WTC11 (cell line): ENCODE measurements around the gene TSPAN10. TPM values are rescaled to one million over a fixed set of nuclear protein-coding genes. Genes with fewer than 3 reads are reported as not detected.

Source experiments
- ARID4B ChIP-seq: sonication (generic); formaldehyde crosslinking; IDR thresholded peaks from 2 replicates; pipeline ENCODE4 v1.8.0; 2023; ENCODE audit warnings: missing genetic modification reagents, mild to moderate bottlenecking, borderline replicate concordance
- E2F1 ChIP-seq: sonication (generic); formaldehyde crosslinking; IDR thresholded peaks from 2 replicates; pipeline ENCODE4 v1.8.0; 2022; ENCODE audit warnings: mild to moderate bottlenecking, missing genetic modification reagents
- GABPB1 ChIP-seq: sonication (generic); formaldehyde crosslinking; IDR thresholded peaks from 2 replicates; pipeline ENCODE4 v1.8.1; 2023; ENCODE audit warnings: mild to moderate bottlenecking, missing genetic modification reagents
- IRF1 ChIP-seq: sonication (generic); formaldehyde crosslinking; IDR thresholded peaks from 2 replicates; pipeline ENCODE4 v1.8.0; 2023; ENCODE audit warnings: missing genetic modification reagents
- IRF2 ChIP-seq: sonication (generic); formaldehyde crosslinking; IDR thresholded peaks from 2 replicates; pipeline ENCODE4 v1.8.0; 2022; ENCODE audit warnings: low read depth, missing genetic modification reagents, borderline replicate concordance
- JAZF1 ChIP-seq: fragments of 250-450 bp; sonication (Bioruptor Pico); IDR thresholded peaks from 2 replicates; pipeline ENCODE4 v1.9.0; 2021; ENCODE audit warnings: moderate library complexity, mild to moderate bottlenecking, inconsistent platforms
- JUN ChIP-seq: sonication (generic); formaldehyde crosslinking; IDR thresholded peaks from 2 replicates; pipeline ENCODE4 v1.8.0; 2023; ENCODE audit warnings: mild to moderate bottlenecking, missing genetic modification reagents
- NFATC4 ChIP-seq: fragments of 250-450 bp; sonication (Bioruptor Pico); IDR thresholded peaks from 2 replicates; pipeline ENCODE4 v1.9.0; 2021; ENCODE audit warnings: mild to moderate bottlenecking
- PRDM15 ChIP-seq: sonication (generic); formaldehyde crosslinking; IDR thresholded peaks from 2 replicates; pipeline ENCODE4 v1.8.0; 2022; ENCODE audit warnings: missing genetic modification reagents
- STAT6 ChIP-seq: sonication (generic); formaldehyde crosslinking; conservative IDR thresholded peaks from 2 replicates; pipeline ENCODE4 v1.8.1; 2023; ENCODE audit warnings: mild to moderate bottlenecking, low read depth, missing genetic modification reagents, moderate library complexity
- ZNF121 ChIP-seq: sonication (generic); formaldehyde crosslinking; IDR thresholded peaks from 2 replicates; pipeline ENCODE4 v1.8.0; 2023; ENCODE audit warnings: missing genetic modification reagents
- ZNF263 ChIP-seq: sonication (generic); formaldehyde crosslinking; IDR thresholded peaks from 2 replicates; pipeline ENCODE4 v1.8.1; 2022; ENCODE audit warnings: low read depth, mild to moderate bottlenecking, moderate library complexity, missing genetic modification reagents
- ZNF416 ChIP-seq: fragments of 250-450 bp; sonication (Bioruptor Pico); IDR thresholded peaks from 2 replicates; pipeline ENCODE4 v1.9.0; 2021; ENCODE audit warnings: mild to moderate bottlenecking, inconsistent platforms
- total RNA-seq: library from RNA; stranded (reverse); gene quantifications from 3 replicates; pipeline ENCODE4 v1.2.3, GENCODE V29; 2021
- TF ChIP-seq, protein P1 (sequence below): sonication (generic); formaldehyde crosslinking; conservative IDR thresholded peaks from 2 replicates; pipeline ENCODE4 v1.8.1; 2022; ENCODE audit warnings: mild to moderate bottlenecking, missing genetic modification reagents
- TF ChIP-seq, protein P2 (sequence below): fragments of 250-450 bp; sonication (Bioruptor Pico); conservative IDR thresholded peaks from 2 replicates; pipeline ENCODE4 v1.9.0; 2021; ENCODE audit warnings: mild to moderate bottlenecking
- TF ChIP-seq, protein P3 (sequence below): fragments of 250-450 bp; sonication (Bioruptor Pico); IDR thresholded peaks from 2 replicates; pipeline ENCODE4 v1.9.0; 2021; ENCODE audit warnings: mild to moderate bottlenecking
- TF ChIP-seq, protein P4 (sequence below): fragments of 200-600 bp; IDR thresholded peaks from 2 replicates; pipeline ENCODE4 v1.8.0; 2022; ENCODE audit warnings: antibody characterized with exemption

Gene TSPAN10
- total RNA-seq, 1 experiment from 2014 or later, result 1.5 TPM

DNA sequence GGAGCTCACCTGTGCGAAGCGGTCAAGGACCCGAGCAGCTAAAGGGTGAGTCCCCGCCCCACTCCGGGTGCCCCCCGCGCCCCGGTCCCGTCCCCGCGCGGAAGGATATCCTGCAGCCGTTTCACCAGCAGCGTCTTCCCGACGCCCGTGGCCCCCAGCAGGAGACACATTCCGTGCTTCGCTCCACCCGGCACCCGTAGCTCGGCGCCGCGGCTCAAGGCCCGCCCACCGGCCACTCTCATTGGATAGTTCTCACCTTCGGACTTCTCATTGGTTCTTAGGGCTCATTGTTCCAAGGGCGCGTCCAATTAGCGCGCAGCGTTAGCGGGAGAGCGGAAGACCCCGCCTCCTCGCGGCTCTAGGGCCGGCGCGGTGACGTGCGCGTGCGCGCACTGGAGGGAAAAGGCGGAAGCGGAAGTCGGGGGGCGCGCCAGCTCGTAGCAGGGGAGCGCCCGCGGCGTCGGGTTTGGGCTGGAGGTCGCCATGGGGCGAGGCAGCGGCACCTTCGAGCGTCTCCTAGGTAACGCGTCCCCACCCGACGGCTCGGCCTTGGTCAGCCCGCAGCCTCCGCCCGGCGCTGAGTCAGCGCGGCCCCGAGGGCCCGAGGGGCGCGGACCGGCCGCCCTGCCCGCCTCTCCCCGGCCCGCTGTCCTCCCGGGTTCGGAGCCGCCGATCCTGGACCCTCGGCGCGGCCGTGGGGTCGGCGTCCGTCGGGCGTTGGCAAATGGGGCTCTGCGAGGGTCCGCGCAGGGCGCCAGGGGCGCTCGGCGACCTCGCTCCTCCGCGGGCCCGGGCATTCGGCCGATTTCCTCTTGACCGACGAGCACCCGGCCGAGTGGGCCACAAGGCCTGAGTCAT, 46.8 kb downstream of the TSPAN10 start, which contains the start of the genes ARL16 and HGS (continued):
- TF ChIP-seq ARID4B, result peak; percentile 73; the same call in 1 of the 2 replicates
- TF ChIP-seq PRDM15 (CRISPR knock-in tag), result no peak
- peak; percentile 32 for TF ChIP-seq GABPB1 (CRISPR knock-in tag)
- no peak for TF ChIP-seq IRF1 (CRISPR knock-in tag)
- TF ChIP-seq, protein P1, sequence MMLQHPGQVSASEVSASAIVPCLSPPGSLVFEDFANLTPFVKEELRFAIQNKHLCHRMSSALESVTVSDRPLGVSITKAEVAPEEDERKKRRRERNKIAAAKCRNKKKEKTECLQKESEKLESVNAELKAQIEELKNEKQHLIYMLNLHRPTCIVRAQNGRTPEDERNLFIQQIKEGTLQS, result no peak
- no peak for TF ChIP-seq JAZF1
- no peak for TF ChIP-seq NFATC4 (CRISPR knock-in tag)
- no peak for TF ChIP-seq E2F1 (CRISPR knock-in tag)
- no peak for TF ChIP-seq IRF2
- TF ChIP-seq, protein P2, sequence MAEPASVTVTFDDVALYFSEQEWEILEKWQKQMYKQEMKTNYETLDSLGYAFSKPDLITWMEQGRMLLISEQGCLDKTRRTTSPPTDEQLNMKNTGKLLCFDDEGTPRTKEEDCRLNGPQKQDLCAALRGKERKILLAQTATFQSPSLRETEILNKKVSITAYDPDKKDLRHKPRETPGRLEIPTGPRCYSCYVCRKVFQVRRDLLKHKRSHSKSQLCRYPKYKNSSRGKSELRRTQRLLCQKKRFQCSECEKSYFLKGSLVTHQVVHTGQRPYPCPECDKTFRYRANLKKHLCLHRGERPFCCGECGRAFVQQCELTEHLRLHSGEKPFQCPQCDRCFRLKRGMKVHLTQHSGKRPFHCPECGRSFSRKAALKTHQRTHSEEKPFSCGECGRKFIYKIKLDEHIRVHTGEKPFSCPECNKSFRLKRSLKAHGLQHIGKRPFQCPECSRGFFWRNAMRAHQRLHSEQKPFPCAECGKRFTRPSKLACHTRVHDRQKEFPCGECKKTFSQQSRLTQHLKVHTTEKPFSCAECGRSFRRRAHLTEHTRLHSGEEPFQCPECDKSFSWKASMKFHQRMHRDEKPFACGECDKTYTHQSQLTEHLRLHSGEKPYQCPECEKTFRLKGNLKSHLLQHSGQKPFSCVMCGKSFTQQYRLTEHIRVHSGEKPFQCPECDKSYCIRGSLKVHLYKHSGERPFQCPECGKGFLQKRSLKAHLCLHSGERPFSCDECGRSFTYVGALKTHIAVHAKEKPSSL (CRISPR knock-in tag), result no peak
- TF ChIP-seq STAT6 (CRISPR knock-in tag), result no peak
- TF ChIP-seq ZNF263 (CRISPR knock-in tag), result no peak
- TF ChIP-seq, protein P3, sequence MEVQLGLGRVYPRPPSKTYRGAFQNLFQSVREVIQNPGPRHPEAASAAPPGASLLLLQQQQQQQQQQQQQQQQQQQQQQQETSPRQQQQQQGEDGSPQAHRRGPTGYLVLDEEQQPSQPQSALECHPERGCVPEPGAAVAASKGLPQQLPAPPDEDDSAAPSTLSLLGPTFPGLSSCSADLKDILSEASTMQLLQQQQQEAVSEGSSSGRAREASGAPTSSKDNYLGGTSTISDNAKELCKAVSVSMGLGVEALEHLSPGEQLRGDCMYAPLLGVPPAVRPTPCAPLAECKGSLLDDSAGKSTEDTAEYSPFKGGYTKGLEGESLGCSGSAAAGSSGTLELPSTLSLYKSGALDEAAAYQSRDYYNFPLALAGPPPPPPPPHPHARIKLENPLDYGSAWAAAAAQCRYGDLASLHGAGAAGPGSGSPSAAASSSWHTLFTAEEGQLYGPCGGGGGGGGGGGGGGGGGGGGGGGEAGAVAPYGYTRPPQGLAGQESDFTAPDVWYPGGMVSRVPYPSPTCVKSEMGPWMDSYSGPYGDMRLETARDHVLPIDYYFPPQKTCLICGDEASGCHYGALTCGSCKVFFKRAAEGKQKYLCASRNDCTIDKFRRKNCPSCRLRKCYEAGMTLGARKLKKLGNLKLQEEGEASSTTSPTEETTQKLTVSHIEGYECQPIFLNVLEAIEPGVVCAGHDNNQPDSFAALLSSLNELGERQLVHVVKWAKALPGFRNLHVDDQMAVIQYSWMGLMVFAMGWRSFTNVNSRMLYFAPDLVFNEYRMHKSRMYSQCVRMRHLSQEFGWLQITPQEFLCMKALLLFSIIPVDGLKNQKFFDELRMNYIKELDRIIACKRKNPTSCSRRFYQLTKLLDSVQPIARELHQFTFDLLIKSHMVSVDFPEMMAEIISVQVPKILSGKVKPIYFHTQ (CRISPR knock-in tag), result no peak
- TF ChIP-seq, protein P4, sequence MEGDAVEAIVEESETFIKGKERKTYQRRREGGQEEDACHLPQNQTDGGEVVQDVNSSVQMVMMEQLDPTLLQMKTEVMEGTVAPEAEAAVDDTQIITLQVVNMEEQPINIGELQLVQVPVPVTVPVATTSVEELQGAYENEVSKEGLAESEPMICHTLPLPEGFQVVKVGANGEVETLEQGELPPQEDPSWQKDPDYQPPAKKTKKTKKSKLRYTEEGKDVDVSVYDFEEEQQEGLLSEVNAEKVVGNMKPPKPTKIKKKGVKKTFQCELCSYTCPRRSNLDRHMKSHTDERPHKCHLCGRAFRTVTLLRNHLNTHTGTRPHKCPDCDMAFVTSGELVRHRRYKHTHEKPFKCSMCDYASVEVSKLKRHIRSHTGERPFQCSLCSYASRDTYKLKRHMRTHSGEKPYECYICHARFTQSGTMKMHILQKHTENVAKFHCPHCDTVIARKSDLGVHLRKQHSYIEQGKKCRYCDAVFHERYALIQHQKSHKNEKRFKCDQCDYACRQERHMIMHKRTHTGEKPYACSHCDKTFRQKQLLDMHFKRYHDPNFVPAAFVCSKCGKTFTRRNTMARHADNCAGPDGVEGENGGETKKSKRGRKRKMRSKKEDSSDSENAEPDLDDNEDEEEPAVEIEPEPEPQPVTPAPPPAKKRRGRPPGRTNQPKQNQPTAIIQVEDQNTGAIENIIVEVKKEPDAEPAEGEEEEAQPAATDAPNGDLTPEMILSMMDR, result no peak
- TF ChIP-seq ZNF416 (CRISPR knock-in tag), result no peak
- TF ChIP-seq JUN, result no peak
- no peak for TF ChIP-seq ZNF121
